Measurements from ENCODE around the gene ICAM5. TPM values are rescaled to one million over a fixed set of nuclear protein-coding genes. Genes with fewer than 3 reads are reported as not detected.

ICAM5 gene
- polyA plus RNA-seq, 1 donor from 2014 or later = 4.1 TPM

DNA sequence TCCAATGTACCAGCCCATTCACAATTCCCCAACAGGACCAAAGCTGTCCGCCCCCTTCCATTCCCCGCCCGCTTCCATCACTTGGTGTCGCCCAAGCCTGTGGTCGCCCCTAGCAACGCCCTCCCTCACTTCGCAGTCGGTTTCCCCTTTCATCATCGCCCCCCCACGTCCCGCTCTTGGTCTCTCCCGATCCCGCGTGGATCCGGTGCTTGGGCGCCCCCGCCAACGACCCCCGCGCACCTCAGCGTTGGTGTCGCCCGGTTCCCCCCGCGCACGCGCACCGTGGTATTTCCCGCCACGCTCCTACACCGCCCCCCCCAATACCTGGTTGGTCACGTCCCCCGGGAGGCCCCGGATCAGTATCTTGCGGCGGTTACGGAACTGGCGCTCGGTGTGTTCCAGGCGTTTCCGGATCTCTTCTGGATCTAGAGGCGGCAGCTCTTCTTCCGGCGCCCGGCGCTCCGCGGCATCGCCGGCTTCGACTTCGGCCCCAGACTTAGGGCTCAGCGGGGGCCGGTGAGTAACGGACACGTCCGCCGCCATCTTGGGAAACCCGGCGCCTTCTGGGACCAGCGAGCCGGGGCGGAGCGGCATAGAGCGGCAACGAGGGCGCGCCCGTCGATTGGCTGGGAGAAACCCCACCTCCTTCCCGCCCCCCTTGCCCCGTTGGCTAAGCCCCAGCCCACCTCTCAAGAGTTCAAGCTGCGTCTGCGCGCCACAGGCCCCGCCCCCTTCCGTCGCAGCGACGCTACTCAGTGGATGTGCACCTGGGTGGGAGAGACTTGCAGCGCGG is 43.4 kb downstream of the ICAM5 start, which contains the start of gene RAVER1:
Gene RAVER1 (minus strand): TSS at position 565 of the 793 bp plus-strand sequence. CDS start 22 bp downstream, at position 543.
- peak within 1 kb of the TSS; percentile 92 for H3K9ac ChIP-seq (ENCODE audit: low read length)
- H3F3A ChIP-seq (ENCODE audit: insufficient read depth, low read length, poor library complexity, severe bottlenecking) = no peaks in the 10 kb centered on the region
- no peaks in the 10 kb centered on the region for H3K27me3 ChIP-seq (ENCODE audit: insufficient read depth, low read depth, low read length)
- no peaks in the 10 kb centered on the region for H3K9me2 ChIP-seq (ENCODE audit: insufficient read depth, low read length)
- peak within 1 kb of the TSS; percentile 98 for H3K27ac ChIP-seq (ENCODE audit: low read length)
- peak within 1 kb of the TSS; percentile 88 for H3K4me2 ChIP-seq (ENCODE audit: low read length)
- H2AFZ ChIP-seq (ENCODE audit: low read depth, low read length) = peak within 1 kb of the TSS; percentile 83
- peaks cover 22% of the 10 kb centered on the region for H3K79me2 ChIP-seq (replicated peaks; ENCODE audit: insufficient read depth, low read length)
- no peaks in the 10 kb centered on the region for H3K36me3 ChIP-seq (ENCODE audit: insufficient read depth, low read length)
- TF ChIP-seq RAD21 (conservative IDR thresholded peaks at IDR 0.05) (peak; percentile 46), EZH2 (IDR thresholded peaks at IDR 0.05; ENCODE audit: borderline replicate concordance, insufficient read depth, low read length, poor library complexity, severe bottlenecking) (no peak), POLR2AphosphoS5 (IDR thresholded peaks at IDR 0.05) (peak; percentile 92), EP300 (conservative IDR thresholded peaks at IDR 0.05; ENCODE audit: poor library complexity, severe bottlenecking) (peak; percentile 72), SMC3 (conservative IDR thresholded peaks at IDR 0.05; ENCODE audit: poor library complexity) (peak; percentile 64), MXI1 (conservative IDR thresholded peaks at IDR 0.05; ENCODE audit: poor library complexity, severe bottlenecking) (peak; percentile 89), TAF1 (IDR thresholded peaks at IDR 0.05; ENCODE audit: low read depth) (peak; percentile 94)
- TF ChIP-seq, protein P1, sequence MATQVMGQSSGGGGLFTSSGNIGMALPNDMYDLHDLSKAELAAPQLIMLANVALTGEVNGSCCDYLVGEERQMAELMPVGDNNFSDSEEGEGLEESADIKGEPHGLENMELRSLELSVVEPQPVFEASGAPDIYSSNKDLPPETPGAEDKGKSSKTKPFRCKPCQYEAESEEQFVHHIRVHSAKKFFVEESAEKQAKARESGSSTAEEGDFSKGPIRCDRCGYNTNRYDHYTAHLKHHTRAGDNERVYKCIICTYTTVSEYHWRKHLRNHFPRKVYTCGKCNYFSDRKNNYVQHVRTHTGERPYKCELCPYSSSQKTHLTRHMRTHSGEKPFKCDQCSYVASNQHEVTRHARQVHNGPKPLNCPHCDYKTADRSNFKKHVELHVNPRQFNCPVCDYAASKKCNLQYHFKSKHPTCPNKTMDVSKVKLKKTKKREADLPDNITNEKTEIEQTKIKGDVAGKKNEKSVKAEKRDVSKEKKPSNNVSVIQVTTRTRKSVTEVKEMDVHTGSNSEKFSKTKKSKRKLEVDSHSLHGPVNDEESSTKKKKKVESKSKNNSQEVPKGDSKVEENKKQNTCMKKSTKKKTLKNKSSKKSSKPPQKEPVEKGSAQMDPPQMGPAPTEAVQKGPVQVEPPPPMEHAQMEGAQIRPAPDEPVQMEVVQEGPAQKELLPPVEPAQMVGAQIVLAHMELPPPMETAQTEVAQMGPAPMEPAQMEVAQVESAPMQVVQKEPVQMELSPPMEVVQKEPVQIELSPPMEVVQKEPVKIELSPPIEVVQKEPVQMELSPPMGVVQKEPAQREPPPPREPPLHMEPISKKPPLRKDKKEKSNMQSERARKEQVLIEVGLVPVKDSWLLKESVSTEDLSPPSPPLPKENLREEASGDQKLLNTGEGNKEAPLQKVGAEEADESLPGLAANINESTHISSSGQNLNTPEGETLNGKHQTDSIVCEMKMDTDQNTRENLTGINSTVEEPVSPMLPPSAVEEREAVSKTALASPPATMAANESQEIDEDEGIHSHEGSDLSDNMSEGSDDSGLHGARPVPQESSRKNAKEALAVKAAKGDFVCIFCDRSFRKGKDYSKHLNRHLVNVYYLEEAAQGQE (IDR thresholded peaks at IDR 0.05; ENCODE audit: borderline replicate concordance) = peak; percentile 87
- TF ChIP-seq, protein P2, sequence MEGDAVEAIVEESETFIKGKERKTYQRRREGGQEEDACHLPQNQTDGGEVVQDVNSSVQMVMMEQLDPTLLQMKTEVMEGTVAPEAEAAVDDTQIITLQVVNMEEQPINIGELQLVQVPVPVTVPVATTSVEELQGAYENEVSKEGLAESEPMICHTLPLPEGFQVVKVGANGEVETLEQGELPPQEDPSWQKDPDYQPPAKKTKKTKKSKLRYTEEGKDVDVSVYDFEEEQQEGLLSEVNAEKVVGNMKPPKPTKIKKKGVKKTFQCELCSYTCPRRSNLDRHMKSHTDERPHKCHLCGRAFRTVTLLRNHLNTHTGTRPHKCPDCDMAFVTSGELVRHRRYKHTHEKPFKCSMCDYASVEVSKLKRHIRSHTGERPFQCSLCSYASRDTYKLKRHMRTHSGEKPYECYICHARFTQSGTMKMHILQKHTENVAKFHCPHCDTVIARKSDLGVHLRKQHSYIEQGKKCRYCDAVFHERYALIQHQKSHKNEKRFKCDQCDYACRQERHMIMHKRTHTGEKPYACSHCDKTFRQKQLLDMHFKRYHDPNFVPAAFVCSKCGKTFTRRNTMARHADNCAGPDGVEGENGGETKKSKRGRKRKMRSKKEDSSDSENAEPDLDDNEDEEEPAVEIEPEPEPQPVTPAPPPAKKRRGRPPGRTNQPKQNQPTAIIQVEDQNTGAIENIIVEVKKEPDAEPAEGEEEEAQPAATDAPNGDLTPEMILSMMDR (IDR thresholded peaks at IDR 0.05; ENCODE audit: poor library complexity, severe bottlenecking) = peak; percentile 56
- H3K9me3 ChIP-seq (ENCODE audit: low read length) = no peaks in the 10 kb centered on the region
- H4K20me1 ChIP-seq (ENCODE audit: insufficient read depth) = no peaks in the 10 kb centered on the region
- peak within 1 kb of the TSS; percentile 91 for H3K4me3 ChIP-seq (ENCODE audit: low read length)

DNA sequence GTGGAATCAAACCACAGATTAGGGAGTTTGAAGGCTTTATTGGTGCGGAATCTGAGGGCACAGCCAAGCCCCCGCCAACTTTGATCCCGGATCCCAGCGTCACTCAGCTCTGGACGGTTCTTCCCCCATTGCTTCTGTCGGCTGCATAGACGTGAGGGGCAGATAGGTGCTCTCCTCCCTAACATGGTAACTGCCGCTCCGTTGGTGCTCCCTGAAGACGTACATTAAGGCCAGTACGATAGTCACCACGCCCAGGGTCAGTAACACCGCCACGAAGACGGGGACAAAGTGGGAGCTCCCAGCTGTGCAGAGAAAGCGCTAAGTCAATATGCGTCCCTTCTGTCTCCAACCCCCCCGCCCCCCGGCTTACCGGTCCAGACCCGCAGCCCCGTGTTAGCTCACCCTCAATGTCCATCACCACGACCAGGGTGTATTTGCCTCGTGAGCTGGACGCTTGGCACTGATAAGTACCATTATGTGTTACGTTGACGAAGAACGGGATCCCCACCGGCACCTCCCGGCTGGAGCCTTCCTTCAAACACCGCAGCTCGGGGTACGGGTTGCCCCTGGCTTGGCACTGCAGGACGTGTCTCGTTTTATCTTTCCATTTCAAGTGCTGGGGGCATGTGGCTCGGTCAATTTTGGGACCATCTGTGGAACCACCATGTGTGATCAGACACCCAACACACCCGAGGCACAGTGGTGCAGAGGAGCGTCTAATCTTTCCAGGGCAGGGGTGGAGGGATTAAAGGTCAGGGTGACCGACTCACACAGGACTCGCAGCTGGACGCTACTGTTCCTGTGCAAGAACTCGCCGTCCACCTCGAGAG is 44.2 kb downstream of the ICAM5 start:
- Histone ChIP-seq H3K27me3 (ENCODE audit: insufficient read depth, low read depth, low read length) (no peaks in the 10 kb centered on the region), H3K4me3 (ENCODE audit: low read length) (peak overlapping the region; percentile 91), H3K4me2 (ENCODE audit: low read length) (peak overlapping the region; percentile 40), H3K79me2 (replicated peaks; ENCODE audit: insufficient read depth, low read length) (peaks cover 22% of the 10 kb centered on the region), H3K27ac (ENCODE audit: low read length) (peak overlapping the region; percentile 98), H4K20me1 (ENCODE audit: insufficient read depth) (no peaks in the 10 kb centered on the region), H3K9me3 (ENCODE audit: low read length) (no peaks in the 10 kb centered on the region), H2AFZ (ENCODE audit: low read depth, low read length) (peak overlapping the region; percentile 76), H3K36me3 (ENCODE audit: insufficient read depth, low read length) (no peaks in the 10 kb centered on the region), H3F3A (ENCODE audit: insufficient read depth, low read length, poor library complexity, severe bottlenecking) (no peaks in the 10 kb centered on the region), H3K9me2 (ENCODE audit: insufficient read depth, low read length) (no peaks in the 10 kb centered on the region), H3K9ac (ENCODE audit: low read length) (peak overlapping the region; percentile 92)
- TF ChIP-seq POLR2AphosphoS5 (IDR thresholded peaks at IDR 0.05) = no peak
- TF ChIP-seq, protein P2 (IDR thresholded peaks at IDR 0.05; ENCODE audit: poor library complexity, severe bottlenecking) = no peak
- TF ChIP-seq EZH2 (IDR thresholded peaks at IDR 0.05; ENCODE audit: borderline replicate concordance, insufficient read depth, low read length, poor library complexity, severe bottlenecking) = no peak
- TF ChIP-seq RAD21 (conservative IDR thresholded peaks at IDR 0.05) = no peak
- no peak for TF ChIP-seq TAF1 (IDR thresholded peaks at IDR 0.05; ENCODE audit: low read depth)
- no peak for TF ChIP-seq EP300 (conservative IDR thresholded peaks at IDR 0.05; ENCODE audit: poor library complexity, severe bottlenecking)
- no peak for TF ChIP-seq MXI1 (conservative IDR thresholded peaks at IDR 0.05; ENCODE audit: poor library complexity, severe bottlenecking)
- no peak for TF ChIP-seq SMC3 (conservative IDR thresholded peaks at IDR 0.05; ENCODE audit: poor library complexity)
- TF ChIP-seq, protein P1 (IDR thresholded peaks at IDR 0.05; ENCODE audit: borderline replicate concordance) = no peak
